Large intestine (tissue), 3 donors: ENCODE results near the gene KLK14. TPM values are rescaled to one million over a fixed set of nuclear protein-coding genes. Genes with fewer than 3 reads are reported as not detected.

Source experiments
- DNase-seq, 2 donors: peaks; one replicate each; pipeline versions ENCODE4 v3.0.0 to v3.0.0-alpha.2; 2013
- H3K27ac ChIP-seq: one replicate; pipeline ENCODE4 v1.5.1; 2013; ENCODE audit warnings: low read length
- H3K27me3 ChIP-seq: 2 replicates; pipeline ENCODE4 v1.6.1; 2013; ENCODE audit warnings: low read length; ENCODE audit not compliant: control insufficient read depth, insufficient read depth
- H3K36me3 ChIP-seq: 2 replicates; pipeline ENCODE4 v1.6.1; 2013; ENCODE audit warnings: low read length; ENCODE audit not compliant: control insufficient read depth, insufficient read depth
- H3K4me1 ChIP-seq: one replicate; pipeline ENCODE4 v1.6.1; 2013; ENCODE audit warnings: low read length; ENCODE audit not compliant: control insufficient read depth, insufficient read depth
- H3K4me3 ChIP-seq: one replicate; pipeline ENCODE4 v1.5.1; 2013; ENCODE audit warnings: low read length
- H3K9me3 ChIP-seq: one replicate; pipeline ENCODE4 v1.6.1; 2013; ENCODE audit warnings: mild to moderate bottlenecking, low read depth, low read length, moderate library complexity; ENCODE audit not compliant: control insufficient read depth
- WGBS: methylation state at CpG from one replicate; pipeline ENCODE4 v1.1.5; 2013; ENCODE audit warnings: low lambda C conversion rate; ENCODE audit not compliant: insufficient coverage; 5-methylcytosine and 5-hydroxymethylcytosine counted together
- polyA plus RNA-seq: library from polyadenylated mRNA; unstranded; fragments of 120-200 nt; gene quantifications from one replicate; pipeline ENCODE4 v1.2.1, GENCODE V29; 2013

The KLK14 gene
- polyA plus RNA-seq, 1 donor = 0.12 TPM

DNA sequence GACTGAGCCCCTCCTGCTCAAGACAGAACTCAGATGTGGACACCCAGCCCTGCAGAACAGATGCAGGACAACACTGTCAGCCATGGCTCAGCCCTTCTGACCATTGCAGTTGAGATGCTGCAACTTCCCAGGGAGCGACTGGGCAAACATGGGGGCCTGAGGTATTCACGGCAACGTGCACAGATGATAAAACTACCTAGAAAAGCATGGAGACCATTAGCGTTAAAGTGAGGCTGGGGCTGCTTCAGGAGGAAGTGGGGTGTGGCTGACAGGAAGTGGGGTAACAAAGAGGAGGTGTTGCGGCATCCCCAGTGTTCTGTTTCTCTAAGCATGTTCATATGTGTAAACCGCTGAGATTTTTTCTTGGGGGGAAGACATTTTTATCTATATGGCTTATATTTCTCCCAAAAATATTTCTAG lies 40.7 kb upstream of the KLK14 start:
- no peaks in the 10 kb centered on the region for H3K4me1 ChIP-seq
- H3K9me3 ChIP-seq = no peaks in the 10 kb centered on the region
- whole genome bisulfite sequencing = 100% methylated on average over 1 of the region's 6 CpGs
- H3K4me3 ChIP-seq = no peak overlapping the region
- H3K36me3 ChIP-seq = no peaks in the 10 kb centered on the region
- no peaks in the 10 kb centered on the region for H3K27me3 ChIP-seq
- no peak for DNase-seq
- H3K27ac ChIP-seq = no peak overlapping the region

GRCh38 chr19:51122112-51122981 lies 39.7 kb upstream of the KLK14 start:
- no peaks in the 10 kb centered on the region for H3K4me1 ChIP-seq
- H3K36me3 ChIP-seq = no peaks in the 10 kb centered on the region
- H3K4me3 ChIP-seq = no peak overlapping the region
- no peak overlapping the region for H3K27ac ChIP-seq
- no peaks in the 10 kb centered on the region for H3K27me3 ChIP-seq
- no peak for DNase-seq
- no CpG with 5 or more reads among the region's 22 CpGs for WGBS
- no peaks in the 10 kb centered on the region for H3K9me3 ChIP-seq

- H3K4me3 ChIP-seq = no peak overlapping the region
- no peaks in the 10 kb centered on the region for H3K9me3 ChIP-seq
- no peaks in the 10 kb centered on the region for H3K36me3 ChIP-seq
- no peak for DNase-seq
- no peak overlapping the region for H3K27ac ChIP-seq
- no peaks in the 10 kb centered on the region for H3K4me1 ChIP-seq
- no peaks in the 10 kb centered on the region for H3K27me3 ChIP-seq
- no CpG with 5 or more reads among the region's 8 CpGs for WGBS
Measured at GRCh38 chr19:51121257-51121656, 38.6 kb upstream of the KLK14 start.

DNA sequence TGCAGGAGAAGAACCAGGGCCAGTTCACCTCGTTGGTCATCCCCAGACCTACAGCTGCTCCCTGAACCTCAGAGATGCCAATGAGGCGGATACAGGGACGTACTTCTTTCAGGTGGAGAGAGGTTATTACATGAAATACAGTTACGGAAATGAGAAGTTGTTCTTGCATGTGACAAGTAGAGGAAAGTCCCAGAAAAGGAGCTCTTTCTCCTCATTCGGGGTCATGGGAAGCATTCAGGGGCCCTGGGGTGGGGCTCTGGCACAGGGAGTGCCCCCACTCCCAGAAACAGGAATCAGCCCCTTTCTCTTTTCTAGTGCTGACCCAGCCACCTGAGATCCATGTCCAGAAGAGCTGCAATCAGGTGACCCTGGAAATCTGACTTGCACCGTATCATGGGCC lies 37.5 kb upstream of the KLK14 start:
- no peak overlapping the region for H3K4me3 ChIP-seq
- H3K4me1 ChIP-seq = no peaks in the 10 kb centered on the region
- WGBS = 100% methylated on average over 1 of the region's 6 CpGs
- no peak for DNase-seq
- no peaks in the 10 kb centered on the region for H3K9me3 ChIP-seq
- no peak overlapping the region for H3K27ac ChIP-seq
- H3K27me3 ChIP-seq = no peaks in the 10 kb centered on the region
- H3K36me3 ChIP-seq = no peaks in the 10 kb centered on the region

DNA sequence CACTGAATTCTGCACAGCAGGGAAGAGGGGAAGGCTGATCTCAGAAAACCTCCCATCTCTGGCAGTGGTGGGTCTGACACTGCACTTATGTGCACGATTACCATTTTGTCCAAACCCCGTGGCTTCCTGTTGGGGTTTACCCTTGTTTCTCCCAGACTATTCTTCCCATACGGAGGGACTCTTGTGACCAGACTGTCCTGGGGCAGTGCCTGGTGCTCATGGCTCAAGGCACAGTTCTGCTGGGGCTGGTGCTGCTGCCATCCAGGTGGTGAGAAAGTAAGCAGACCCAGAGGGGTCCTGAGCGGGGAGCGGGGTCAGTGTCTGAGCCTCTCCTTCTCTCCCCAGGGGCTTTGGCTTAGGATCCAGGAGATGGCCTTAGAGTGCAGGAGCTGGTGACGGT lies 36.9 kb upstream of the KLK14 start:
- Histone ChIP-seq H3K27ac (no peak overlapping the region), H3K9me3 (no peaks in the 10 kb centered on the region), H3K27me3 (no peaks in the 10 kb centered on the region), H3K4me1 (no peaks in the 10 kb centered on the region), H3K36me3 (no peaks in the 10 kb centered on the region), H3K4me3 (no peak overlapping the region)
- DNase-seq = no peak
- WGBS = no CpG with 5 or more reads among the region's 6 CpGs

DNA sequence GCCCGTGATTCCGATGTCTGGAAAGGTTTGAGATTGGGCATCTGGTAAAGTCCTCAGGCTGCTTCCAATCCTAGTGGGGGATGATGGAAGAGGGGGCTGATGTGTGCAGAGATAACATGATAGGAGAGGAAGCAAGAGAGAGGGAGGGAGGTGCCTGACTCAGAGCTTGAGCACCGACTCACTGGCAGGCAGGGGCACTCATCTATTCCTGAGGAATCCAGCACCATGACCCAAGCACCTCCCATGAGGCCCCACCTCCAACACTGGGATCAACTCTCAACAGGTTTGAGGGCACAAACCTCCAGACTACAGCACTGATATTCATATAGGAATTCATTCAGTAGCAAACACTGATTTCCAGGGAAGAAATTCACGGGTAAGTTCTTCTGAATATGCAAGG lies 36.4 kb upstream of the KLK14 start:
- no peak for DNase-seq
- Histone ChIP-seq H3K4me1 (no peaks in the 10 kb centered on the region), H3K27me3 (no peaks in the 10 kb centered on the region), H3K27ac (no peak overlapping the region), H3K36me3 (no peaks in the 10 kb centered on the region), H3K9me3 (no peaks in the 10 kb centered on the region), H3K4me3 (no peak overlapping the region)
- WGBS = 58% methylated on average over 2 of the region's 4 CpGs

GRCh38 chr19:51116736-51117286 lies 34.1 kb upstream of the KLK14 start:
- no peaks in the 10 kb centered on the region for H3K27me3 ChIP-seq
- WGBS = no CpG with 5 or more reads among the region's 6 CpGs
- H3K27ac ChIP-seq = no peak overlapping the region
- H3K9me3 ChIP-seq = no peaks in the 10 kb centered on the region
- DNase-seq = no peak
- no peaks in the 10 kb centered on the region for H3K4me1 ChIP-seq
- no peak overlapping the region for H3K4me3 ChIP-seq
- H3K36me3 ChIP-seq = no peaks in the 10 kb centered on the region

DNA sequence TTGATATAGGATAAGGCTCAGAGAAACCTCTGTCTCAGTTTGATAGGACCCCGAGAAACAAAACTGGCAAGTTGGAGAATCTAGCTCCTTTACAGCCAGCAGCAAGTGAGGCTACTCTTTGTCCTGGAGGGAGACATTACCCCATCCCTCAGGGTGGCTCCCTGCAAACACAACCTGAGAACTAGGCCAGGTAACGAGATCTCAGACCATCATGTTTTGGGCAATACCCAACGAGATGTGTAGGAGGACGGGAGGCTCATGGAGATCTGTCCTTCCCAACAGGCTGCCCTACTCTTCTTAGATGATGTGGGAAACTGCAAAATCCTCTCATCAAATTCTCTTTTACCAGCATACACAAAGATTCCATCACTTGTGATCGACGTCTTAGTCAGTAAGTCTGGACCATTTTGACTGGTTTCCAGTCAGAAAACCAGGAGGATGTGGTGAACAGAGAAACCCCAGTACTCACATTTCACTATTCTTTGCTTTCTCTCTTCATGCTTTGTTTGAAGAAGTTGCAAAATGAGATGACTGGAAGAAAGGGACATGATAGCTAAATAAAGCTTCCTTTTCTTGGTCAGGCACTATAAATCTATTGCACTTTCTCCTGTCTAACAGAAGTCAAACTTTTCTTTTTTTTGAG lies 31.5 kb upstream of the KLK14 start:
- no peaks in the 10 kb centered on the region for H3K4me1 ChIP-seq
- H3K27me3 ChIP-seq = no peaks in the 10 kb centered on the region
- DNase-seq = no peak
- WGBS = no CpG with 5 or more reads among the region's 6 CpGs
- H3K9me3 ChIP-seq = no peaks in the 10 kb centered on the region
- H3K36me3 ChIP-seq = no peaks in the 10 kb centered on the region
- no peak overlapping the region for H3K27ac ChIP-seq
- H3K4me3 ChIP-seq = no peak overlapping the region

- Histone ChIP-seq H3K36me3 (no peaks in the 10 kb centered on the region), H3K4me1 (peaks cover 8% of the 10 kb centered on the region), H3K4me3 (no peak overlapping the region), H3K27ac (no peak overlapping the region), H3K9me3 (no peaks in the 10 kb centered on the region), H3K27me3 (no peaks in the 10 kb centered on the region)
- DNase-seq = no peak
- WGBS = no CpG with 5 or more reads among the region's 6 CpGs
Measured at GRCh38 chr19:51111606-51112005, 28.9 kb upstream of the KLK14 start.

GRCh38 chr19:51110666-51110971 lies 27.9 kb upstream of the KLK14 start:
- Histone ChIP-seq H3K27ac (no peak overlapping the region), H3K4me3 (no peak overlapping the region), H3K36me3 (no peaks in the 10 kb centered on the region), H3K4me1 (peaks cover 8% of the 10 kb centered on the region), H3K27me3 (no peaks in the 10 kb centered on the region), H3K9me3 (no peaks in the 10 kb centered on the region)
- WGBS = no CpG with 5 or more reads among the region's 1 CpG
- DNase-seq = no peak
